Endothelial cell of umbilical vein (primary cell): ENCODE data around the gene ZNG1F.
"Not testable (repeated sequence)": the region's sequence is repeated elsewhere in the genome, so short reads cannot be mapped to it uniquely, and the experiment has no call there.

Experiments used
- EZH2 ChIP-seq: IDR thresholded peaks from 2 replicates; pipeline ENCODE4 v1.6.1; 2012; ENCODE audit warnings: borderline replicate concordance, low read depth, mild to moderate bottlenecking, moderate library complexity, low read length, inconsistent platforms; ENCODE audit not compliant: severe bottlenecking
- GATA2 ChIP-seq: IDR thresholded peaks from 2 replicates; pipeline ENCODE4 v1.7.0; 2011; ENCODE audit warnings: low read depth, mild to moderate bottlenecking, moderate library complexity, mixed read lengths, low read length; ENCODE audit not compliant: insufficient read length, insufficient read depth
- JUN ChIP-seq: IDR thresholded peaks from 2 replicates; pipeline ENCODE4 v1.6.1; 2011; ENCODE audit warnings: borderline replicate concordance, low read depth; ENCODE audit not compliant: insufficient read length, insufficient read depth
- MYC ChIP-seq: IDR thresholded peaks from one replicate; pipeline ENCODE4 v1.6.1; 2011; ENCODE audit warnings: mild to moderate bottlenecking, low read depth, low read length
- POLR2A ChIP-seq: IDR thresholded peaks from 2 replicates; pipeline ENCODE4 v1.6.1; 2012; ENCODE audit warnings: low read depth, mild to moderate bottlenecking, control low read depth, low read length
- POLR2AphosphoS5 ChIP-seq: IDR thresholded peaks from 2 replicates; pipeline ENCODE4 v1.6.1; 2012; ENCODE audit warnings: low read depth, mild to moderate bottlenecking, control low read depth, low read length, moderate library complexity; ENCODE audit not compliant: insufficient read depth
- TF ChIP-seq, protein P1 (sequence below), 2 donors: IDR thresholded peaks; 1 replicate in 1 of 2; 2 replicates in 1 of 2; pipeline ENCODE4 v1.5.1; 2011; ENCODE audit warnings: low read length in 2 of 2, mild to moderate bottlenecking in 2 of 2, moderate library complexity in 2 of 2, control low read depth in 1 of 2, inconsistent platforms in 1 of 2, low read depth in 1 of 2; ENCODE audit not compliant: insufficient read depth in 1 of 2; ENCODE audit errors: extremely low read depth in 1 of 2

DNA sequence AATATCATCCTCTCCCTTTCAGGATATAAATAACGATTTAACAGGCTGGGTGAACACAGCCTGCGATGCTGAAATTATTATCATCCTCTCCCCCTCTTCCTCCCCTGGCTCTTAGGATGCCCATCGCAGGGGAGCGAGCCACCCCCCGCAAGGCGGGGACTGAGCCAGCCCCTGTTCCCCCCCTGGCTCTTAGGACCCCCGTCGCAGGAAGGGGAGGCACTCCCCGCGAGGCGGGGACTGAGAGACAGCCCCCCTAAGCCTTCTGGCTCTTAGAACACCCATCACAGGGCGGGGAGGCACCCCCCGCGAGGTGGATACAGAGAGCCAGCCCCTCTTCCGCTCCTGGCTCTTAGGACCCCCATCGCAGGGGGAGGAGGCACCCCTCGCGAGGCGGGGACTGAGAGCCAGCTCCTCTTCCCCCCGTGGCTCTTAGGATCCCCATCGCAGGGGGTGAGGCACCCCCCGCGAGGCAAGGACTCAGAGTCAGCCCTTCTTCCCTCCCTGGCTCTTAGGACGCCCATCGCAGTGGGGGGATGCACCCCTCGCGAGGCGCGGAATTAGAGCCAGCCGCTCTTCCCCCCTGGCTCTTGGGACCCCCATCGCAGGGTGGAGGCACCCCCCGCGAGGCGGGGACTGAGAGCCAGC, 82.5 kb downstream of the ZNG1F start:
- TF ChIP-seq, protein P1, sequence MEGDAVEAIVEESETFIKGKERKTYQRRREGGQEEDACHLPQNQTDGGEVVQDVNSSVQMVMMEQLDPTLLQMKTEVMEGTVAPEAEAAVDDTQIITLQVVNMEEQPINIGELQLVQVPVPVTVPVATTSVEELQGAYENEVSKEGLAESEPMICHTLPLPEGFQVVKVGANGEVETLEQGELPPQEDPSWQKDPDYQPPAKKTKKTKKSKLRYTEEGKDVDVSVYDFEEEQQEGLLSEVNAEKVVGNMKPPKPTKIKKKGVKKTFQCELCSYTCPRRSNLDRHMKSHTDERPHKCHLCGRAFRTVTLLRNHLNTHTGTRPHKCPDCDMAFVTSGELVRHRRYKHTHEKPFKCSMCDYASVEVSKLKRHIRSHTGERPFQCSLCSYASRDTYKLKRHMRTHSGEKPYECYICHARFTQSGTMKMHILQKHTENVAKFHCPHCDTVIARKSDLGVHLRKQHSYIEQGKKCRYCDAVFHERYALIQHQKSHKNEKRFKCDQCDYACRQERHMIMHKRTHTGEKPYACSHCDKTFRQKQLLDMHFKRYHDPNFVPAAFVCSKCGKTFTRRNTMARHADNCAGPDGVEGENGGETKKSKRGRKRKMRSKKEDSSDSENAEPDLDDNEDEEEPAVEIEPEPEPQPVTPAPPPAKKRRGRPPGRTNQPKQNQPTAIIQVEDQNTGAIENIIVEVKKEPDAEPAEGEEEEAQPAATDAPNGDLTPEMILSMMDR (IDR thresholded peaks at IDR 0.05; ENCODE audit: extremely low read depth in 1 of 2, insufficient read depth in 1 of 2, low read depth in 1 of 2, low read length in 2 of 2), result not testable (repeated sequence)
- not testable (repeated sequence) for TF ChIP-seq POLR2AphosphoS5, POLR2A, EZH2, MYC, JUN, GATA2
